ENCODE data around the gene ROBO2. TPM values are rescaled to one million over a fixed set of nuclear protein-coding genes. Genes with fewer than 3 reads are reported as not detected.

Gene ROBO2
- total RNA-seq, 1 donor from 2014 or later = 11.0 TPM

DNA sequence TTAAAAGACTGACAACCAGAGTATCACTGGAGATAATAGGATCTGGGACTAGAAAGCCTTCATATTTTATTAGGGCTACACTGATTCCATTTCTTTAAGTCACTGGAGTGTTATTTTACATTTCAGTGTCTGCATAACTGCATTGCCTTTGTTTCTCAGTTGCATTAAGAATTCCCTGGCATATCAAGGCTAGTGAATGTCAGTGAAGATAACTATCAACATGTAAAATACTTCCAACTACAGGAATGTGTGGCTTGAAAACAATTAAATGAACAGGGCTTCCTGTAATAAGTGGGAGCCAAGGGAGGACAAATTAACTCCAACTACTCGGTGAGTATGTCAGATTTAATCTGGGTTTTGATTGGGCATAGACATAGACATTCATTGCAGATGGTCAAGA, 628.5 kb downstream of the ROBO2 start:
- H3K36me3 ChIP-seq = no peaks in the 10 kb centered on the region
- no peak overlapping the region for H3K4me3 ChIP-seq
- no peaks in the 10 kb centered on the region for H3K9me3 ChIP-seq
- no peaks in the 10 kb centered on the region for H3K27me3 ChIP-seq
- no peak for DNase-seq (ENCODE audit: extremely low spot score in 2 of 2)
- TF ChIP-seq POLR2A (IDR thresholded peaks at IDR 0.05) (no peak), POLR2AphosphoS5 (IDR thresholded peaks at IDR 0.05; ENCODE audit: insufficient read depth in 1 of 2, low read depth in 1 of 2) (no peak)
- TF ChIP-seq, protein P1, sequence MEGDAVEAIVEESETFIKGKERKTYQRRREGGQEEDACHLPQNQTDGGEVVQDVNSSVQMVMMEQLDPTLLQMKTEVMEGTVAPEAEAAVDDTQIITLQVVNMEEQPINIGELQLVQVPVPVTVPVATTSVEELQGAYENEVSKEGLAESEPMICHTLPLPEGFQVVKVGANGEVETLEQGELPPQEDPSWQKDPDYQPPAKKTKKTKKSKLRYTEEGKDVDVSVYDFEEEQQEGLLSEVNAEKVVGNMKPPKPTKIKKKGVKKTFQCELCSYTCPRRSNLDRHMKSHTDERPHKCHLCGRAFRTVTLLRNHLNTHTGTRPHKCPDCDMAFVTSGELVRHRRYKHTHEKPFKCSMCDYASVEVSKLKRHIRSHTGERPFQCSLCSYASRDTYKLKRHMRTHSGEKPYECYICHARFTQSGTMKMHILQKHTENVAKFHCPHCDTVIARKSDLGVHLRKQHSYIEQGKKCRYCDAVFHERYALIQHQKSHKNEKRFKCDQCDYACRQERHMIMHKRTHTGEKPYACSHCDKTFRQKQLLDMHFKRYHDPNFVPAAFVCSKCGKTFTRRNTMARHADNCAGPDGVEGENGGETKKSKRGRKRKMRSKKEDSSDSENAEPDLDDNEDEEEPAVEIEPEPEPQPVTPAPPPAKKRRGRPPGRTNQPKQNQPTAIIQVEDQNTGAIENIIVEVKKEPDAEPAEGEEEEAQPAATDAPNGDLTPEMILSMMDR (IDR thresholded peaks at IDR 0.05) = no peak
- H3K27ac ChIP-seq = no peak overlapping the region
- no peaks in the 10 kb centered on the region for H3K4me1 ChIP-seq
- intact Hi-C loops (cut with DNase I) = no loop called here

DNA sequence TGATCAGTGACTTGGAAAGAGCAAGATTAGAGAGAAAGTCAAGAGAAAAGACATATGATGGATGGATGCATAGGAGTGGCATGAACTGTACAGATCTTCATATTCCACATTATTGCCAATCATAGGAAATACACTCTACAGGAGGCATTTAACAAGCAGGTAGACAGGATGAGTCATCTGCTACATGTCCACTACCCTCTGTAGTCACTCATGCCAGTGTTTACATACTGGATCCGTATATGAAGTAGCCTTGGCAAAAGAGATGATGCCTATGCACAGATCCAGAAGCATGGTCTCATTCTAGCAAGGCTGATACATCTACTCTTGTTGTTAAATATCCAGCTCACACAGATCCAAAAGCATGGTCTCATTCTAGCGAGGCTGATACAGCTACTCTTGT, 632.1 kb downstream of the ROBO2 start:
- DNase-seq (ENCODE audit: extremely low spot score in 2 of 2) = no peak
- intact Hi-C loops (cut with DNase I) = no loop called here
- H3K4me1 ChIP-seq = no peaks in the 10 kb centered on the region
- no peak overlapping the region for H3K4me3 ChIP-seq
- no peaks in the 10 kb centered on the region for H3K36me3 ChIP-seq
- H3K27ac ChIP-seq = no peak overlapping the region
- H3K9me3 ChIP-seq = no peaks in the 10 kb centered on the region
- no peaks in the 10 kb centered on the region for H3K27me3 ChIP-seq
- no peak for TF ChIP-seq POLR2AphosphoS5 (IDR thresholded peaks at IDR 0.05; ENCODE audit: insufficient read depth in 1 of 2, low read depth in 1 of 2)
- no peak for TF ChIP-seq POLR2A (IDR thresholded peaks at IDR 0.05)
- TF ChIP-seq, protein P1 (IDR thresholded peaks at IDR 0.05) = no peak

DNA sequence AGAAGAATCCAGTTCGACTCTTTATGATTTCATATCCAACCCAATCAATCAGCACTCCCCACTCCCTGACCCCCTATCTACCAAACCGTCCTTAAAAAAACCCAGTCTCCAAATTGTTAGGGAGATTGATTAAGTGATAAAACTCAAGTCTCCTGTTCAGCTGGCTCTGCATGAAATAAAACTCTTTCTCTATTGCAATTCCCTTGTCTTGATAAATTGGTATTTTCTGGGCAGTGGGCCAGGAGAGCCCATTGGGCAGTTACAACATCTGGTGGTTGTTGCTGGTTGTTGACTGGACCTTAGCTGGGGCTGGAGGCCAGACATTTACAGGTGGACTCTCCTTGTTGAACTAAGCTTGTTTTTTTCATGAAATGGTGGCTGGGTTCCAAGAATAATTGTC, 642.3 kb downstream of the ROBO2 start:
- no peak overlapping the region for H3K27ac ChIP-seq
- intact Hi-C loops (cut with DNase I) = no loop called here
- H3K4me1 ChIP-seq = no peaks in the 10 kb centered on the region
- no peak overlapping the region for H3K4me3 ChIP-seq
- peaks cover 9% of the 10 kb centered on the region for H3K9me3 ChIP-seq
- no peak for DNase-seq (ENCODE audit: extremely low spot score in 2 of 2)
- H3K27me3 ChIP-seq = no peaks in the 10 kb centered on the region
- H3K36me3 ChIP-seq = no peaks in the 10 kb centered on the region
- TF ChIP-seq POLR2AphosphoS5 (IDR thresholded peaks at IDR 0.05; ENCODE audit: insufficient read depth in 1 of 2, low read depth in 1 of 2) (no peak), POLR2A (IDR thresholded peaks at IDR 0.05) (no peak)
- TF ChIP-seq, protein P1 (IDR thresholded peaks at IDR 0.05) = no peak

DNA sequence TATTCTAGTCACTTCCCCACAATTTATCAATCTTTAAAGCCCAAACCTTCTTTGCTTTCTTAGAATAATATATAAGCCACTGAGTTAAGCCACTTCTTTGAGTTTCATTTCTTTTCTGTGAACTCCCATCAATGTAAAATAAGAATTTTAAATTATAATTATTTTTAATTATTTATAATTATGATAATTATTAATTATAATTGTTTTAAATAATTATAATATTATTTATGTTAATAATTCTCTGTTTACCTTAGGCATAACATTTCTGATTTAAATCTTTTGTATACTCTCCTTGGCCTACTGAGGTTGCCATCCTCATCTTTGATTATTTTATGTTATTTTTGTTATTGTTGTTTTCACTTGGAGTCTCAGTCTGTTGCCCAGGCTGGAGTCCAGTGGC, 644.2 kb downstream of the ROBO2 start:
- H3K4me3 ChIP-seq = no peak overlapping the region
- intact Hi-C loops (cut with DNase I) = no loop called here
- H3K36me3 ChIP-seq = no peaks in the 10 kb centered on the region
- no peaks in the 10 kb centered on the region for H3K4me1 ChIP-seq
- peaks cover 9% of the 10 kb centered on the region for H3K9me3 ChIP-seq
- no peak overlapping the region for H3K27ac ChIP-seq
- no peaks in the 10 kb centered on the region for H3K27me3 ChIP-seq
- TF ChIP-seq POLR2A (IDR thresholded peaks at IDR 0.05) (no peak), POLR2AphosphoS5 (IDR thresholded peaks at IDR 0.05; ENCODE audit: insufficient read depth in 1 of 2, low read depth in 1 of 2) (no peak)
- TF ChIP-seq, protein P1 (IDR thresholded peaks at IDR 0.05) = no peak
- DNase-seq (ENCODE audit: extremely low spot score in 2 of 2) = no peak

DNA sequence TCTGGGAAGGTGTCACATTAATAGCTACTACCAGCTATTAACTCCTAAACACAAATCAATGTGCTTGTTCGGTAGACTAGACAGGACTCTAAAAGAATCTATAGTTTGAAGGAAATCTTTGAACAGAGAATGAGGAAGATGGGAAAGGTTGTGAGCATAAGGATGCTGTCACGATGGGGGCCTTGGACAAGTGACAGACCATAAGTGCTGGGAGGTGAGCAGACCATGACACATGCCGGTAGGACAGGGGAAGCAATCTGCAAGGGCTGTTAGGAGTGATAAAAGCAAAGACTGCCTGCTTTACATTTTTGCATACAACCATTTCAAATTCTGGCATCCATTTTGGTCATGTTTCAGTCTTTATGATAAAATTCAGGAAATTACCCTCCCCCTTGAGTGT, 645.8 kb downstream of the ROBO2 start:
- intact Hi-C loops (cut with DNase I) = no loop called here
- peaks cover 9% of the 10 kb centered on the region for H3K9me3 ChIP-seq
- H3K36me3 ChIP-seq = no peaks in the 10 kb centered on the region
- H3K27ac ChIP-seq = no peak overlapping the region
- H3K4me3 ChIP-seq = no peak overlapping the region
- no peaks in the 10 kb centered on the region for H3K27me3 ChIP-seq
- TF ChIP-seq POLR2AphosphoS5 (IDR thresholded peaks at IDR 0.05; ENCODE audit: insufficient read depth in 1 of 2, low read depth in 1 of 2) = no peak
- TF ChIP-seq, protein P1 (IDR thresholded peaks at IDR 0.05) = no peak
- no peak for TF ChIP-seq POLR2A (IDR thresholded peaks at IDR 0.05)
- DNase-seq (ENCODE audit: extremely low spot score in 2 of 2) = no peak
- H3K4me1 ChIP-seq = no peaks in the 10 kb centered on the region

All from vagina (tissue), 2 donors.